HTR-8/SVneo (cell line): ENCODE data around the gene TRIM34.
"Not testable (repeated sequence)": the region's sequence is repeated elsewhere in the genome, so short reads cannot be mapped to it uniquely, and the experiment has no call there.

Experiments
- DNase-seq: peaks from one replicate; pipeline ENCODE4 v3.0.0; 2011; ENCODE audit warnings: low spot score, mixed read lengths; ENCODE audit not compliant: insufficient read length
- FAIRE-seq: peaks from 2 replicates; lab custom pipeline; 2011; peaks lifted over from hg19 to GRCh38; lab: Jason Lieb, UNC

The TRIM34 gene

GRCh38 chr11:5682890-5683441, 58.2 kb downstream of the TRIM34 start:
- not testable (repeated sequence) for FAIRE-seq, DNase-seq

- not testable (repeated sequence) for DNase-seq, FAIRE-seq
Observed at GRCh38 chr11:5683620-5684019, 58.8 kb downstream of the TRIM34 start.

- FAIRE-seq (no peak), DNase-seq (no peak)
Observed at GRCh38 chr11:5684036-5684645, 59.3 kb downstream of the TRIM34 start.

GRCh38 chr11:5684646-5685362, 60.0 kb downstream of the TRIM34 start, which contains the start of gene TRIM5:
Gene TRIM5, minus strand, starts transcription at chr11:5685074. Its CDS starts 4,897 bp downstream, at chr11:5680177.
- peak; percentile 96 for DNase-seq
- no peak for FAIRE-seq

- DNase-seq (no peak), FAIRE-seq (no peak)
Observed at GRCh38 chr11:5686426-5686825, 61.6 kb downstream of the TRIM34 start.

GRCh38 chr11:5688482-5688881, 63.7 kb downstream of the TRIM34 start:
- FAIRE-seq (no peak), DNase-seq (no peak)

- FAIRE-seq (no peak), DNase-seq (no peak)
Observed at GRCh38 chr11:5689551-5689983, 64.8 kb downstream of the TRIM34 start, which contains the start of gene TRIM22. Gene TRIM22, plus strand, starts transcription at chr11:5689790. Its CDS starts 6,443 bp downstream, at chr11:5696233.

GRCh38 chr11:5690216-5690615, 65.4 kb downstream of the TRIM34 start:
- FAIRE-seq (no peak), DNase-seq (no peak)

GRCh38 chr11:5690736-5691135, 65.9 kb downstream of the TRIM34 start:
- FAIRE-seq: no peak
- DNase-seq: no peak

GRCh38 chr11:5691238-5691963, 66.6 kb downstream of the TRIM34 start:
- not testable (repeated sequence) for FAIRE-seq, DNase-seq

GRCh38 chr11:5691964-5692361, 67.2 kb downstream of the TRIM34 start:
- FAIRE-seq (no peak), DNase-seq (no peak)
